PFSK-1 (cell line): Measurements from ENCODE around the gene ZNF12.

Experiments
- POLR2AphosphoS5 ChIP-seq: IDR thresholded peaks from 2 replicates; pipeline ENCODE4 v1.6.1; 2012; ENCODE audit warnings: low read depth, mild to moderate bottlenecking, control low read depth, low read length, moderate library complexity
- TAF1 ChIP-seq: IDR thresholded peaks from 2 replicates; pipeline ENCODE4 v1.6.1; 2012; ENCODE audit warnings: low read length, control low read depth, borderline replicate concordance; ENCODE audit not compliant: insufficient read depth

GRCh38 chr7:6725003-6725402, 18.3 kb upstream of the ZNF12 start:
- no peak for TF ChIP-seq POLR2AphosphoS5
- no peak for TF ChIP-seq TAF1
